HEK293 (cell line): ENCODE measurements around the gene ACE2.

ENCODE experiments used
- CTCF ChIA-PET: fragments of 350-600 bp; formaldehyde crosslinking; extraction: SDS; loops from one replicate; lab custom pipeline; 2021; ENCODE audit warnings: antibody characterized with exemption; lab: Yijun Ruan, JAX
- POLR2A ChIA-PET: fragments of 300-600 bp; formaldehyde crosslinking; extraction: SDS; loops from one replicate; lab custom pipeline; 2020; ENCODE audit warnings: antibody characterized with exemption, inconsistent platforms; lab: Yijun Ruan, JAX
- H3K27ac ChIP-seq: fragments of 200-500 bp; sonication (Bioruptor generic); 2 replicates; pipeline ENCODE4 v1.5.1; 2014; ENCODE audit warnings: low read depth, low read length, control low read depth, inconsistent platforms; ENCODE audit errors: extremely low read depth
- H3K36me3 ChIP-seq, 2 experiments: fragments of 200-500 bp in 1 of 2; sonication (Bioruptor generic) in 1 of 2; 1 replicate in 1 of 2; 2 replicates in 1 of 2; pipeline ENCODE4 v1.5.1; 2014 to 2017; ENCODE audit warnings: inconsistent platforms in 2 of 2, low read length in 2 of 2; ENCODE audit not compliant: control insufficient read depth in 2 of 2, insufficient read depth in 1 of 2
- H3K4me1 ChIP-seq: fragments of 200-500 bp; sonication (Bioruptor generic); 2 replicates; pipeline ENCODE4 v1.5.1; 2014; ENCODE audit warnings: mild to moderate bottlenecking, low read length, inconsistent platforms; ENCODE audit not compliant: control insufficient read depth, insufficient read depth
- H3K4me3 ChIP-seq: 2 replicates; pipeline ENCODE4 v1.5.1; 2011; ENCODE audit warnings: low read depth, mild to moderate bottlenecking, control low read depth, low read length, moderate library complexity
- H3K9me3 ChIP-seq: fragments of 200-500 bp; sonication (Bioruptor generic); 2 replicates; pipeline ENCODE4 v1.5.1; 2014; ENCODE audit warnings: low read depth, low read length, inconsistent platforms; ENCODE audit not compliant: control insufficient read depth, insufficient read depth
- ELK4 ChIP-seq: IDR thresholded peaks from 2 replicates; pipeline ENCODE4 v1.6.1; 2011; ENCODE audit warnings: mild to moderate bottlenecking, low read depth, low read length, borderline replicate concordance
- FEZF1 ChIP-seq: fragments of 450-650 bp; formaldehyde crosslinking; IDR thresholded peaks from 2 replicates; pipeline ENCODE4 v1.5.1; 2016; ENCODE audit warnings: missing biosample characterization, missing genetic modification characterization
- GLI2 ChIP-seq: fragments of 450-650 bp; formaldehyde crosslinking; IDR thresholded peaks from 2 replicates; pipeline ENCODE4; 2017; ENCODE audit warnings: missing biosample characterization, missing genetic modification characterization, low read depth, borderline replicate concordance
- HOXD13 ChIP-seq: sonication (generic); formaldehyde crosslinking; IDR thresholded peaks from 2 replicates; pipeline ENCODE4 v1.8.0; 2022; ENCODE audit warnings: missing genetic modification reagents, borderline replicate concordance
- KLF10 ChIP-seq: fragments of 450-650 bp; IDR thresholded peaks from 2 replicates; pipeline ENCODE4 v1.5.1; 2018; ENCODE audit warnings: missing biosample characterization, mild to moderate bottlenecking, missing genetic modification characterization
- RBAK ChIP-seq: fragments of 450-650 bp; formaldehyde crosslinking; IDR thresholded peaks from 2 replicates; pipeline ENCODE4 v1.5.1; 2016; ENCODE audit warnings: missing biosample characterization, missing genetic modification characterization
- SALL2 ChIP-seq: fragments of 450-650 bp; formaldehyde crosslinking; IDR thresholded peaks from 2 replicates; pipeline ENCODE4 v1.5.0; 2017; ENCODE audit warnings: missing biosample characterization, mild to moderate bottlenecking, missing genetic modification characterization, borderline replicate concordance
- SP7 ChIP-seq: fragments of 450-650 bp; formaldehyde crosslinking; IDR thresholded peaks from 2 replicates; pipeline ENCODE4 v1.5.1; 2016; ENCODE audit warnings: missing biosample characterization, missing genetic modification characterization
- TCF7L2 ChIP-seq: IDR thresholded peaks from 2 replicates; pipeline ENCODE4 v1.6.1; 2011; ENCODE audit warnings: low read depth, mild to moderate bottlenecking, inconsistent platforms, low read length, moderate library complexity, borderline replicate concordance
- ZBTB11 ChIP-seq: fragments of 450-650 bp; formaldehyde crosslinking; conservative IDR thresholded peaks from 2 replicates; pipeline ENCODE4 v1.5.1; 2016; ENCODE audit warnings: low read depth, missing biosample characterization, missing genetic modification characterization
- ZBTB17 ChIP-seq: fragments of 450-650 bp; formaldehyde crosslinking; IDR thresholded peaks from 2 replicates; pipeline ENCODE4 v1.5.1; 2016; ENCODE audit warnings: missing biosample characterization, missing genetic modification characterization
- ZBTB20 ChIP-seq: fragments of 450-650 bp; formaldehyde crosslinking; IDR thresholded peaks from 2 replicates; pipeline ENCODE4 v1.5.1; 2016; ENCODE audit warnings: missing biosample characterization, missing genetic modification characterization
- ZNF112 ChIP-seq: fragments of 450-650 bp; formaldehyde crosslinking; IDR thresholded peaks from 2 replicates; pipeline ENCODE4 v1.5.0; 2017; ENCODE audit warnings: missing biosample characterization, missing genetic modification characterization
- ZNF132 ChIP-seq: fragments of 450-650 bp; formaldehyde crosslinking; IDR thresholded peaks from 2 replicates; pipeline ENCODE4 v1.5.1; 2017; ENCODE audit warnings: missing biosample characterization, missing genetic modification characterization, borderline replicate concordance
- ZNF146 ChIP-seq: fragments of 450-650 bp; formaldehyde crosslinking; IDR thresholded peaks from 2 replicates; pipeline ENCODE4 v1.5.1; 2016; ENCODE audit warnings: missing biosample characterization, missing genetic modification characterization
- ZNF148 ChIP-seq: fragments of 450-650 bp; formaldehyde crosslinking; IDR thresholded peaks from 2 replicates; pipeline ENCODE4 v1.5.0; 2017; ENCODE audit warnings: missing biosample characterization, missing genetic modification characterization, borderline replicate concordance
- ZNF16 ChIP-seq: fragments of 450-650 bp; formaldehyde crosslinking; IDR thresholded peaks from 2 replicates; pipeline ENCODE4 v1.5.1; 2016; ENCODE audit warnings: low read depth, missing biosample characterization, missing genetic modification characterization
- ZNF175 ChIP-seq: fragments of 450-650 bp; formaldehyde crosslinking; IDR thresholded peaks from 2 replicates; pipeline ENCODE4 v1.5.1; 2016; ENCODE audit warnings: missing biosample characterization, missing genetic modification characterization
- ZNF211 ChIP-seq: fragments of 450-650 bp; formaldehyde crosslinking; IDR thresholded peaks from 2 replicates; pipeline ENCODE4 v1.5.1; 2016; ENCODE audit warnings: low read depth, missing biosample characterization, missing genetic modification characterization
- ZNF221 ChIP-seq: fragments of 450-650 bp; formaldehyde crosslinking; IDR thresholded peaks from 2 replicates; pipeline ENCODE4 v1.5.1; 2017; ENCODE audit warnings: missing biosample characterization, missing genetic modification characterization, borderline replicate concordance
- ZNF239 ChIP-seq: fragments of 450-650 bp; formaldehyde crosslinking; IDR thresholded peaks from 2 replicates; pipeline ENCODE4 v1.5.1; 2016; ENCODE audit warnings: missing biosample characterization, missing genetic modification characterization
- ZNF311 ChIP-seq: fragments of 450-650 bp; formaldehyde crosslinking; IDR thresholded peaks from 2 replicates; pipeline ENCODE4 v1.5.1; 2017; ENCODE audit warnings: missing biosample characterization, missing genetic modification characterization, borderline replicate concordance
- ZNF473 ChIP-seq: fragments of 450-650 bp; formaldehyde crosslinking; IDR thresholded peaks from 2 replicates; pipeline ENCODE4 v1.5.1; 2017; ENCODE audit warnings: missing biosample characterization, missing genetic modification characterization
- ZNF488 ChIP-seq: fragments of 450-650 bp; formaldehyde crosslinking; IDR thresholded peaks from 2 replicates; pipeline ENCODE4 v1.5.1; 2016; ENCODE audit warnings: missing biosample characterization, missing genetic modification characterization
- ZNF501 ChIP-seq: fragments of 450-650 bp; formaldehyde crosslinking; IDR thresholded peaks from 2 replicates; pipeline ENCODE4 v1.5.1; 2016; ENCODE audit warnings: missing biosample characterization, missing genetic modification characterization
- ZNF529 ChIP-seq: fragments of 450-650 bp; formaldehyde crosslinking; IDR thresholded peaks from 2 replicates; pipeline ENCODE4 v1.5.1; 2017; ENCODE audit warnings: missing genetic modification characterization, missing biosample characterization; ENCODE audit not compliant: insufficient replicate concordance
- ZNF530 ChIP-seq: fragments of 450-650 bp; formaldehyde crosslinking; IDR thresholded peaks from 2 replicates; pipeline ENCODE4 v1.5.1; 2016; ENCODE audit warnings: low read depth, missing biosample characterization, missing genetic modification characterization
- ZNF596 ChIP-seq: fragments of 450-650 bp; IDR thresholded peaks from 2 replicates; pipeline ENCODE4 v1.5.0; 2018; ENCODE audit warnings: missing biosample characterization, mild to moderate bottlenecking, missing genetic modification characterization, moderate library complexity
- ZNF670 ChIP-seq: fragments of 450-650 bp; formaldehyde crosslinking; IDR thresholded peaks from 2 replicates; pipeline ENCODE4 v1.5.1; 2016; ENCODE audit warnings: missing biosample characterization, missing genetic modification characterization, low read depth
- ZNF677 ChIP-seq: fragments of 450-650 bp; IDR thresholded peaks from 2 replicates; pipeline ENCODE4 v1.5.0; 2018; ENCODE audit warnings: missing biosample characterization, mild to moderate bottlenecking, missing genetic modification characterization, moderate library complexity
- ZSCAN16 ChIP-seq: fragments of 450-650 bp; formaldehyde crosslinking; IDR thresholded peaks from 2 replicates; pipeline ENCODE4 v1.5.1; 2016; ENCODE audit warnings: missing biosample characterization, missing genetic modification characterization

The ACE2 gene

GRCh38 chrX:15602761-15603160 is 2.0 kb upstream of the ACE2 start:
- POLR2A ChIA-PET = no interaction called here
- Histone ChIP-seq H3K9me3 (no peaks in the 10 kb centered on the region), H3K4me3 (no peak overlapping the region), H3K27ac (no peak overlapping the region)
- TF ChIP-seq ZNF239 (tag by site-specific recombination) (no peak), ZNF473 (tag by site-specific recombination) (no peak), ZNF677 (no peak), ZBTB20 (tag by site-specific recombination) (no peak), ZNF488 (tag by site-specific recombination) (no peak), ZNF175 (tag by site-specific recombination) (no peak), FEZF1 (tag by site-specific recombination) (no peak), KLF10 (tag by site-specific recombination) (no peak), ZBTB11 (tag by site-specific recombination) (no peak), SP7 (no peak), ZNF211 (no peak), ZBTB17 (tag by site-specific recombination) (no peak), ZNF148 (tag by site-specific recombination) (no peak), ZNF132 (no peak), HOXD13 (no peak), ZNF596 (tag by site-specific recombination) (no peak), ZSCAN16 (no peak)
- TF ChIP-seq, all 188 proteins: peak for 0
- CTCF ChIA-PET = interaction anchor here (0.6 to 1.4 kb wide), 2 partner anchors 18 to 33 kb away, joined by 3 to 4 read pairs; no protein-coding TSS in a partner anchor
- Histone ChIP-seq H3K4me1 (no peaks in the 10 kb centered on the region), H3K36me3 (no peaks in the 10 kb centered on the region)

GRCh38 chrX:15601932-15602331 is 1.2 kb upstream of the ACE2 start:
- no peak overlapping the region for H3K27ac ChIP-seq
- no peak for TF ChIP-seq RBAK (tag by site-specific recombination)
- TF ChIP-seq ZNF501 (tag by site-specific recombination) = no peak
- no peak for TF ChIP-seq TCF7L2
- no peak for TF ChIP-seq GLI2 (tag by site-specific recombination)
- no peak for TF ChIP-seq ZNF529 (tag by site-specific recombination)
- TF ChIP-seq ZBTB20 (tag by site-specific recombination) = no peak
- TF ChIP-seq ZNF16 = no peak
- TF ChIP-seq ZNF146 (tag by site-specific recombination) = no peak
- no peak for TF ChIP-seq ZNF530 (tag by site-specific recombination)
- TF ChIP-seq ZNF311 = no peak
- TF ChIP-seq ELK4 = no peak
- TF ChIP-seq ZNF112 (tag by site-specific recombination) = no peak
- no peak for TF ChIP-seq ZNF670
- no peak for TF ChIP-seq SALL2 (tag by site-specific recombination)
- TF ChIP-seq ZNF221 (tag by site-specific recombination) = no peak
- TF ChIP-seq, all 188 proteins: peak for 0
- ChIA-PET CTCF (interaction anchor here (1.4 kb wide), 1 partner anchor 19 kb away, joined by 4 read pairs; no protein-coding TSS in a partner anchor), POLR2A (no interaction called here)
- Histone ChIP-seq H3K36me3 (no peaks in the 10 kb centered on the region), H3K9me3 (no peaks in the 10 kb centered on the region), H3K4me3 (no peak overlapping the region), H3K4me1 (no peaks in the 10 kb centered on the region)
